ENCODE data around the gene KRT81. TPM values are rescaled to one million over a fixed set of nuclear protein-coding genes. Genes with fewer than 3 reads are reported as not detected.

Gene KRT81
- total RNA-seq, 1 experiment from 2014 or later: 0.70 TPM

DNA sequence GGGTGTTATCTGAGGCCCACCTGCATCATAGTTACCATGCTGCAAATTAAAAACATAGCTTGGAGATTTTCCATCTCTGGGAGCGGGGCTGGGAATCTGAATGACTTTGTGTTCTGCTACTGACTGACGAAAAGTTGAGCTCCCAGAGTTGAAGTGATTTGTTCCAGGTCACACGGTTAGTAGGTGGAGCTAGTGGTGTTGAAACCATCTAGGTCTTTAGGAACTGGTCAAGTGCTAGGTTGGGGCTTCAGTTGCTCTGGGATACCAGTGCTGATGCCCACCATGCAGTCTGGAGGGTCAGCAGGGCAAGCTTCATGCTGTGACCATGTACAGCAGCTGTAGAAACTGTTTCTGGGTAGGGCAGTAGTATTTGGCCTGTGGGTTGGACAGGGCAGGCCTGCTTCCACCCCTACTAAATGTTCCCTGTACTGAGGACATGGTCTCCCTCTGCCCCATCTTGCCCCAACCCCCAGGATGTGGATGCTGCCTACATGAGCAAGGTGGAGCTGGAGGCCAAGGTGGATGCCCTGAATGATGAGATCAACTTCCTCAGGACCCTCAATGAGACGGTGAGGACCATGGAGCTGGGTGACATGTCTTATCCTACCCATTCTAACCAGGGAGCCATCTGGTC lies 53.0 kb downstream of the KRT81 start:
- Mint-ChIP-seq H3K27ac (no peak overlapping the region), H3K4me3 (no peak overlapping the region), H3K9me3 (no peaks in the 10 kb centered on the region), H3K27me3 (ENCODE audit: low read depth) (peaks cover 22% of the 10 kb centered on the region), H3K4me1 (peaks cover 41% of the 10 kb centered on the region), H3K36me3 (no peaks in the 10 kb centered on the region)
- no peak for ATAC-seq
- TF ChIP-seq, protein P1, sequence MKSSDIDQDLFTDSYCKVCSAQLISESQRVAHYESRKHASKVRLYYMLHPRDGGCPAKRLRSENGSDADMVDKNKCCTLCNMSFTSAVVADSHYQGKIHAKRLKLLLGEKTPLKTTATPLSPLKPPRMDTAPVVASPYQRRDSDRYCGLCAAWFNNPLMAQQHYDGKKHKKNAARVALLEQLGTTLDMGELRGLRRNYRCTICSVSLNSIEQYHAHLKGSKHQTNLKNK (CRISPR knock-in tag; IDR thresholded peaks at IDR 0.05): no peak
- TF ChIP-seq, protein P2, sequence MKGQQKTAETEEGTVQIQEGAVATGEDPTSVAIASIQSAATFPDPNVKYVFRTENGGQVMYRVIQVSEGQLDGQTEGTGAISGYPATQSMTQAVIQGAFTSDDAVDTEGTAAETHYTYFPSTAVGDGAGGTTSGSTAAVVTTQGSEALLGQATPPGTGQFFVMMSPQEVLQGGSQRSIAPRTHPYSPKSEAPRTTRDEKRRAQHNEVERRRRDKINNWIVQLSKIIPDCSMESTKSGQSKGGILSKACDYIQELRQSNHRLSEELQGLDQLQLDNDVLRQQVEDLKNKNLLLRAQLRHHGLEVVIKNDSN (CRISPR knock-in tag; IDR thresholded peaks at IDR 0.05): no peak
- TF ChIP-seq, protein P3, sequence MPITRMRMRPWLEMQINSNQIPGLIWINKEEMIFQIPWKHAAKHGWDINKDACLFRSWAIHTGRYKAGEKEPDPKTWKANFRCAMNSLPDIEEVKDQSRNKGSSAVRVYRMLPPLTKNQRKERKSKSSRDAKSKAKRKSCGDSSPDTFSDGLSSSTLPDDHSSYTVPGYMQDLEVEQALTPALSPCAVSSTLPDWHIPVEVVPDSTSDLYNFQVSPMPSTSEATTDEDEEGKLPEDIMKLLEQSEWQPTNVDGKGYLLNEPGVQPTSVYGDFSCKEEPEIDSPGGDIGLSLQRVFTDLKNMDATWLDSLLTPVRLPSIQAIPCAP (CRISPR knock-in tag; IDR thresholded peaks at IDR 0.05): no peak
- TF ChIP-seq, protein P4, sequence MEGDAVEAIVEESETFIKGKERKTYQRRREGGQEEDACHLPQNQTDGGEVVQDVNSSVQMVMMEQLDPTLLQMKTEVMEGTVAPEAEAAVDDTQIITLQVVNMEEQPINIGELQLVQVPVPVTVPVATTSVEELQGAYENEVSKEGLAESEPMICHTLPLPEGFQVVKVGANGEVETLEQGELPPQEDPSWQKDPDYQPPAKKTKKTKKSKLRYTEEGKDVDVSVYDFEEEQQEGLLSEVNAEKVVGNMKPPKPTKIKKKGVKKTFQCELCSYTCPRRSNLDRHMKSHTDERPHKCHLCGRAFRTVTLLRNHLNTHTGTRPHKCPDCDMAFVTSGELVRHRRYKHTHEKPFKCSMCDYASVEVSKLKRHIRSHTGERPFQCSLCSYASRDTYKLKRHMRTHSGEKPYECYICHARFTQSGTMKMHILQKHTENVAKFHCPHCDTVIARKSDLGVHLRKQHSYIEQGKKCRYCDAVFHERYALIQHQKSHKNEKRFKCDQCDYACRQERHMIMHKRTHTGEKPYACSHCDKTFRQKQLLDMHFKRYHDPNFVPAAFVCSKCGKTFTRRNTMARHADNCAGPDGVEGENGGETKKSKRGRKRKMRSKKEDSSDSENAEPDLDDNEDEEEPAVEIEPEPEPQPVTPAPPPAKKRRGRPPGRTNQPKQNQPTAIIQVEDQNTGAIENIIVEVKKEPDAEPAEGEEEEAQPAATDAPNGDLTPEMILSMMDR (IDR thresholded peaks at IDR 0.05): no peak
- no peak for TF ChIP-seq SOX15 (CRISPR knock-in tag; IDR thresholded peaks at IDR 0.05)
- TF ChIP-seq, protein P5, sequence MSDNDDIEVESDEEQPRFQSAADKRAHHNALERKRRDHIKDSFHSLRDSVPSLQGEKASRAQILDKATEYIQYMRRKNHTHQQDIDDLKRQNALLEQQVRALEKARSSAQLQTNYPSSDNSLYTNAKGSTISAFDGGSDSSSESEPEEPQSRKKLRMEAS (CRISPR knock-in tag; IDR thresholded peaks at IDR 0.05): no peak
- TF ChIP-seq NFYB (CRISPR knock-in tag; conservative IDR thresholded peaks at IDR 0.05; ENCODE audit: low read depth): no peak
- no peak for TF ChIP-seq JAZF1 (CRISPR knock-in tag; IDR thresholded peaks at IDR 0.05)
- TF ChIP-seq CREB1 (CRISPR knock-in tag; IDR thresholded peaks at IDR 0.05): no peak
- TF ChIP-seq, protein P6, sequence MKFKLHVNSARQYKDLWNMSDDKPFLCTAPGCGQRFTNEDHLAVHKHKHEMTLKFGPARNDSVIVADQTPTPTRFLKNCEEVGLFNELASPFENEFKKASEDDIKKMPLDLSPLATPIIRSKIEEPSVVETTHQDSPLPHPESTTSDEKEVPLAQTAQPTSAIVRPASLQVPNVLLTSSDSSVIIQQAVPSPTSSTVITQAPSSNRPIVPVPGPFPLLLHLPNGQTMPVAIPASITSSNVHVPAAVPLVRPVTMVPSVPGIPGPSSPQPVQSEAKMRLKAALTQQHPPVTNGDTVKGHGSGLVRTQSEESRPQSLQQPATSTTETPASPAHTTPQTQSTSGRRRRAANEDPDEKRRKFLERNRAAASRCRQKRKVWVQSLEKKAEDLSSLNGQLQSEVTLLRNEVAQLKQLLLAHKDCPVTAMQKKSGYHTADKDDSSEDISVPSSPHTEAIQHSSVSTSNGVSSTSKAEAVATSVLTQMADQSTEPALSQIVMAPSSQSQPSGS (CRISPR knock-in tag; IDR thresholded peaks at IDR 0.05; ENCODE audit: borderline replicate concordance, low read depth): no peak
- no peak for TF ChIP-seq KAT7 (CRISPR knock-in tag; IDR thresholded peaks at IDR 0.05; ENCODE audit: borderline replicate concordance)
- TF ChIP-seq, protein P7, sequence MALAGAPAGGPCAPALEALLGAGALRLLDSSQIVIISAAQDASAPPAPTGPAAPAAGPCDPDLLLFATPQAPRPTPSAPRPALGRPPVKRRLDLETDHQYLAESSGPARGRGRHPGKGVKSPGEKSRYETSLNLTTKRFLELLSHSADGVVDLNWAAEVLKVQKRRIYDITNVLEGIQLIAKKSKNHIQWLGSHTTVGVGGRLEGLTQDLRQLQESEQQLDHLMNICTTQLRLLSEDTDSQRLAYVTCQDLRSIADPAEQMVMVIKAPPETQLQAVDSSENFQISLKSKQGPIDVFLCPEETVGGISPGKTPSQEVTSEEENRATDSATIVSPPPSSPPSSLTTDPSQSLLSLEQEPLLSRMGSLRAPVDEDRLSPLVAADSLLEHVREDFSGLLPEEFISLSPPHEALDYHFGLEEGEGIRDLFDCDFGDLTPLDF (CRISPR knock-in tag; IDR thresholded peaks at IDR 0.05): no peak
- no peak for TF ChIP-seq ZNF138 (CRISPR knock-in tag; conservative IDR thresholded peaks at IDR 0.05)
- no peak for TF ChIP-seq ZBTB21 (CRISPR knock-in tag; IDR thresholded peaks at IDR 0.05; ENCODE audit: borderline replicate concordance)
- TF ChIP-seq, protein P8, sequence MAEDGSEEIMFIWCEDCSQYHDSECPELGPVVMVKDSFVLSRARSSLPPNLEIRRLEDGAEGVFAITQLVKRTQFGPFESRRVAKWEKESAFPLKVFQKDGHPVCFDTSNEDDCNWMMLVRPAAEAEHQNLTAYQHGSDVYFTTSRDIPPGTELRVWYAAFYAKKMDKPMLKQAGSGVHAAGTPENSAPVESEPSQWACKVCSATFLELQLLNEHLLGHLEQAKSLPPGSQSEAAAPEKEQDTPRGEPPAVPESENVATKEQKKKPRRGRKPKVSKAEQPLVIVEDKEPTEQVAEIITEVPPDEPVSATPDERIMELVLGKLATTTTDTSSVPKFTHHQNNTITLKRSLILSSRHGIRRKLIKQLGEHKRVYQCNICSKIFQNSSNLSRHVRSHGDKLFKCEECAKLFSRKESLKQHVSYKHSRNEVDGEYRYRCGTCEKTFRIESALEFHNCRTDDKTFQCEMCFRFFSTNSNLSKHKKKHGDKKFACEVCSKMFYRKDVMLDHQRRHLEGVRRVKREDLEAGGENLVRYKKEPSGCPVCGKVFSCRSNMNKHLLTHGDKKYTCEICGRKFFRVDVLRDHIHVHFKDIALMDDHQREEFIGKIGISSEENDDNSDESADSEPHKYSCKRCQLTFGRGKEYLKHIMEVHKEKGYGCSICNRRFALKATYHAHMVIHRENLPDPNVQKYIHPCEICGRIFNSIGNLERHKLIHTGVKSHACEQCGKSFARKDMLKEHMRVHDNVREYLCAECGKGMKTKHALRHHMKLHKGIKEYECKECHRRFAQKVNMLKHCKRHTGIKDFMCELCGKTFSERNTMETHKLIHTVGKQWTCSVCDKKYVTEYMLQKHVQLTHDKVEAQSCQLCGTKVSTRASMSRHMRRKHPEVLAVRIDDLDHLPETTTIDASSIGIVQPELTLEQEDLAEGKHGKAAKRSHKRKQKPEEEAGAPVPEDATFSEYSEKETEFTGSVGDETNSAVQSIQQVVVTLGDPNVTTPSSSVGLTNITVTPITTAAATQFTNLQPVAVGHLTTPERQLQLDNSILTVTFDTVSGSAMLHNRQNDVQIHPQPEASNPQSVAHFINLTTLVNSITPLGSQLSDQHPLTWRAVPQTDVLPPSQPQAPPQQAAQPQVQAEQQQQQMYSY (CRISPR knock-in tag; IDR thresholded peaks at IDR 0.05): no peak
- no peak for TF ChIP-seq ZNF396 (CRISPR knock-in tag; IDR thresholded peaks at IDR 0.05; ENCODE audit: borderline replicate concordance)
- TF ChIP-seq, protein P9, sequence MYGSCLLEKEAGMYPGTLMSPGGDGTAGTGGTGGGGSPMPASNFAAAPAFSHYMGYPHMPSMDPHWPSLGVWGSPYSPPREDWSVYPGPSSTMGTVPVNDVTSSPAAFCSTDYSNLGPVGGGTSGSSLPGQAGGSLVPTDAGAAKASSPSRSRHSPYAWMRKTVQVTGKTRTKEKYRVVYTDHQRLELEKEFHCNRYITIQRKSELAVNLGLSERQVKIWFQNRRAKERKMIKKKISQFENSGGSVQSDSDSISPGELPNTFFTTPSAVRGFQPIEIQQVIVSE (CRISPR knock-in tag; IDR thresholded peaks at IDR 0.05; ENCODE audit: borderline replicate concordance): no peak
- TF ChIP-seq, protein P10, sequence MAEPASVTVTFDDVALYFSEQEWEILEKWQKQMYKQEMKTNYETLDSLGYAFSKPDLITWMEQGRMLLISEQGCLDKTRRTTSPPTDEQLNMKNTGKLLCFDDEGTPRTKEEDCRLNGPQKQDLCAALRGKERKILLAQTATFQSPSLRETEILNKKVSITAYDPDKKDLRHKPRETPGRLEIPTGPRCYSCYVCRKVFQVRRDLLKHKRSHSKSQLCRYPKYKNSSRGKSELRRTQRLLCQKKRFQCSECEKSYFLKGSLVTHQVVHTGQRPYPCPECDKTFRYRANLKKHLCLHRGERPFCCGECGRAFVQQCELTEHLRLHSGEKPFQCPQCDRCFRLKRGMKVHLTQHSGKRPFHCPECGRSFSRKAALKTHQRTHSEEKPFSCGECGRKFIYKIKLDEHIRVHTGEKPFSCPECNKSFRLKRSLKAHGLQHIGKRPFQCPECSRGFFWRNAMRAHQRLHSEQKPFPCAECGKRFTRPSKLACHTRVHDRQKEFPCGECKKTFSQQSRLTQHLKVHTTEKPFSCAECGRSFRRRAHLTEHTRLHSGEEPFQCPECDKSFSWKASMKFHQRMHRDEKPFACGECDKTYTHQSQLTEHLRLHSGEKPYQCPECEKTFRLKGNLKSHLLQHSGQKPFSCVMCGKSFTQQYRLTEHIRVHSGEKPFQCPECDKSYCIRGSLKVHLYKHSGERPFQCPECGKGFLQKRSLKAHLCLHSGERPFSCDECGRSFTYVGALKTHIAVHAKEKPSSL (CRISPR knock-in tag; conservative IDR thresholded peaks at IDR 0.05): no peak
- POLR2A ChIA-PET: interaction anchor here (0.7 to 0.9 kb wide), 2 partner anchors 31 to 103 kb away, joined by 3 to 6 read pairs; no protein-coding TSS in a partner anchor
- no peak for DNase-seq (ENCODE audit: low spot score)
- CTCF ChIA-PET: interaction anchor here (0.6 to 6.3 kb wide), 21 partner anchors 9 to 641 kb away, joined by 3 to 48 read pairs (median 5); no protein-coding TSS in a partner anchor

All from WTC11 (cell line).